ENCODE measurements around the gene PDK1. TPM values are rescaled to one million over a fixed set of nuclear protein-coding genes. Genes with fewer than 3 reads are reported as not detected.

Gene PDK1
- polyA plus RNA-seq, 5 donors = 6.8 to 21.0 (median 14.9) TPM

DNA sequence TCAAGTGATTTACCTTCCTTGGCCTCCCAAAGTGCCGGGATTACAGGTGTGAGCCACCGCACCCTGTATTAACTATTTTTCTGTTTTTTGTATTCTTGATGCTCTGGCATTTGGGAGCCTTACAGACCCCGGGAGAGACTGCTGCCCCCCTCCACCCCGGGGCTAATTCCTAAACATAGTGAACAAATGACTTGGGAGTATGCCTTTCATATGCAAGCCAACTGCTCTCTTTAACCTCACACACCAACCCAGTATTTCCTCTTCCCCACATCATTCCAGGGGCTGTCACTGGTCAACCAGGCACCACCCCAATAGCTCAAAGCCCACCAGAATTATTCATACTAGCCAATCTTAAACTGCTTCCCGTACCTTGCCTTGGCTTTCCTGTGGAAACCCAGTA lies 79.7 kb downstream of the PDK1 start:
- no peak for DNase-seq

DNA sequence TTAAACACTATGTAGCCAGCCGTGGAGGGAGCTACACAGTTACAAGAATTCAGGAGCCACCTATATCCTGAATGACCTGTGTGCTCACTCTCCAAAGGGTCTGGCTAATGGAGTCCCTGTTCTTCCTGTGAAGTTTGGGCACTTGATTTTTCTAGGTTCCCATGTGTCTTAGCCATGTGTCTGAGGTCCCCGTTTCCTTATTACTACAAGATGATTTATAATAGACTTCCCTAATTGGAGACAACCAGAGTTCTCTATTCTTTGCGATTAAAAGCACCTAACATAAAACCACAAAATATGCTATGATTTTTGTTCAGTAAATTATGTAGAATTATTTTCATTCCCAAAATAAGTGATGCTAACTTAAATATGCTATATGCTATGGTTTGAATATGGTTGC lies 83.4 kb downstream of the PDK1 start:
- DNase-seq = no peak

GRCh38 chr2:172639823-172640222 lies 83.9 kb downstream of the PDK1 start:
- DNase-seq = no peak

DNA sequence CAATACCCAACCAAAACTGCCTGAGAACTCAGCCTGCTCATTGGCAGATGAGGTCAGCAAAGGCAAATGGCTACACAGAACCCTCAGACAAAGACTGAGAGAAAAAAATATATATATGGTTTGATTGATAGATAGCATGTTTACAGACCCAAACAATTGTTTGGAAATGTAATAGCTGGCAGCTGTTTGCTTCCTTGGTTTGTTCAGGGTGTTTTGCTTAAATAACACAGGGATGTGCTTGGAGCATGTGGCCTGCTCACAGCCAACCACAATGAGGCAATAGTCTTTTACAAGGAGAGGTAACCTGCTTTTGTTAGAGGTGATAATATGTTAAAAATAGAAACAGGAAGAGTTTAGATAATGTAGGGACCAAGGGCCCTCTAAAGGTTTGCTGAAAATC lies 84.5 kb downstream of the PDK1 start:
- no peak for DNase-seq

- no peak for DNase-seq
These were observed 86.6 kb downstream of the PDK1 start for GRCh38 chr2:172642301-172643020.

GRCh38 chr2:172643142-172643541 lies 87.3 kb downstream of the PDK1 start:
- DNase-seq = no peak

GRCh38 chr2:172647439-172647838 lies 91.5 kb downstream of the PDK1 start:
- no peak for DNase-seq

DNA sequence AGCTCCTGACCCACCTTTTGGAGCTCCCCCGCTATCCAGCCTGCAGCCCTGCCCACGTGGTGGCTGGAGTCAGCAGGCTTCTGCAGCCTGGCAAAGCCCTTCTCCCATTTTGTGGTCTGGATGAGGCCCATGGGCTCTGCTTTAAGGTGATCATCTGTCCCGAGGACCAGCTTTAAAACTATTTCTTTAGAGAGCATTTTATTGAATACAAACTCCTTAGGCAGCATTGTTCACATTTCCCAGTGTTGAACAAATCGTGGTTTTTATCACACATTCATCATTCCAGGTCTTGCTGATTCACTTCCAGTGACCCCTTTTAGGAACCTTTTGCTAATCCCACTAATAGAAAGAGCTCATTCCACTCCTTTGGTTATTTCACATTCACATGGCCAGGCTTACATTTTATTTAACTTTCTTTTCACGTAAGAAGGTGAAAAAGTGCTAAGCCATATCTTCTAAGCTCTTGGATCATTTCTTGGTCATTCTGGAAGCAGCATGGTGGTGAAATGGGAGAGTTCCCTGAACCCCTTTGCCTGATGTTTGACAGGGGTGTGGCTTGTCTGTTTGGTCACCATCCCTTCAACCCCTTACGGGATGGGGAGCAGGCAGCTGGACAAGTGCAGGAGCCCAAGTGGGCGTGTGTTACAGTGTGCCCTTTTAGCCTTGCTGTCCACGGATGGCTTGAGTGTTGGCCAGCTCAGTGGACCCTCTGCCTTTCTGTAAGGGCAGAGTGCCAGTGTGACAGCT lies 99.4 kb downstream of the PDK1 start:
- DNase-seq = no peak

DNA sequence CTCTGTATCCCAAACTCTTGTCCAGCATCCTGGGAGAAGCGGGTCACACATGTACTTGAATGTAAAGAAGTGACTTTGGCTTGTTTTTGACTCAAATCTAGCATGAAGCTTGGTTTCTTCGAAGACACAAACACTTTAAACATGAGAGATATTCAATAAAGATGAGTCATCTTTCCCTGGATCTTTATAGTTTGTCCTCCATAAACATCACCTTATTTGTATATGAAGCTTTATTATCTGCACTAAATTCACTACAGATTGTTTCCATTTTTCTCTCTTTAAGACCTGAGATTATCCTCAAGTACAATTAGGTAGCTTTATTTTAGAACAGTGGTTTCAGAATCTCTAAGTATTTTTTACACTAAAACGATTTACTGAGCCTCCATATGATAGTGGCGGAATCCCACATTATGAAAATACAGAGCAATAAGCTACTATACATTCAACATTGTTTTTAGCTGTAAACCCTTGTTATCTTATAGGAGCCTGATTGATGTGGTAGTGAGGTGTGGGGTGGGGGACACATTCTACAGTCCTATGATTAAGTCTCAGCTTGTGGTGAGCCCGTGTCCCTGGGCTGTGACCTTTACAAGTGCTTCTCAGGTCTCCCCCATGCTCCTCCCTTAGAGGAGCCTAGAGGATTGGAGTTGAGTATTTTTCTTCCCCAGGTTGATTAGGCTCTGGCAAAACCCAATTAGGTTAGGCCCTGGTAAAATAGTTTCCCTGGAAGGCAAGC lies 100.1 kb downstream of the PDK1 start:
- DNase-seq = no peak

Other genes with a start within 250 kb of the PDK1 start
- 10 to 100 TPM; 49.9 to 89.9 (median 75.9) TPM for gene ITGA6, start 128.5 kb upstream of the PDK1 start, polyA plus RNA-seq (ENCODE audit: insufficient read depth in 1 of 5, insufficient read length in 5 of 5, low replicate concordance in 1 of 5)
- gene RAPGEF4, start 179.8 kb downstream of the PDK1 start, polyA plus RNA-seq (ENCODE audit: insufficient read depth in 1 of 5, insufficient read length in 5 of 5, low replicate concordance in 1 of 5) = 10 to 100 TPM in 4 of 5 donors, 1 to 10 TPM in 1; 8.4 to 17.8 (median 12.6) TPM